GM18502 (cell line): ENCODE data around the gene ETV2.
"Not testable (repeated sequence)": the region's sequence is repeated elsewhere in the genome, so short reads cannot be mapped to it uniquely, and the experiment has no call there.

Source experiments
- ATAC-seq: cut with Tn5 transposase; IDR thresholded peaks from one replicate; pipeline ENCODE4 v1.9.1; 2021; ENCODE audit warnings: mild to moderate bottlenecking; ENCODE audit not compliant: unreplicated experiment, poor library complexity

Gene ETV2

GRCh38 chr19:35654828-35655227 lies 13.3 kb downstream of the ETV2 start:
- not testable (repeated sequence) for ATAC-seq

- ATAC-seq = no peak
These were observed 14.1 kb downstream of the ETV2 start for GRCh38 chr19:35655600-35655999.

- ATAC-seq = no peak
These were observed 15.2 kb downstream of the ETV2 start for GRCh38 chr19:35656700-35657099.

- ATAC-seq = no peak
These were observed 16.6 kb downstream of the ETV2 start for GRCh38 chr19:35657904-35658700.

- no peak for ATAC-seq
These were observed 20.4 kb downstream of the ETV2 start for GRCh38 chr19:35661995-35662340.

- no peak for ATAC-seq
These were observed 22.4 kb downstream of the ETV2 start for GRCh38 chr19:35663981-35664380.

- ATAC-seq = no peak
These were observed 23.6 kb downstream of the ETV2 start for GRCh38 chr19:35665157-35665556.

- ATAC-seq = no peak
These were observed 24.1 kb downstream of the ETV2 start for GRCh38 chr19:35665604-35666003.

- ATAC-seq = no peak
These were observed 24.8 kb downstream of the ETV2 start, which contains the start of gene UPK1A for GRCh38 chr19:35666251-35666913. UPK1A (plus strand) TSS chr19:35666517; CDS start chr19:35666813, 296 bp downstream.

- ATAC-seq = no peak
These were observed 28.0 kb downstream of the ETV2 start for GRCh38 chr19:35669566-35669965.

- ATAC-seq = no peak
These were observed 28.4 kb downstream of the ETV2 start for GRCh38 chr19:35669974-35670373.

GRCh38 chr19:35670686-35671085 lies 29.1 kb downstream of the ETV2 start:
- no peak for ATAC-seq

- ATAC-seq = no peak
These were observed 30.3 kb downstream of the ETV2 start for GRCh38 chr19:35671818-35672217.

- no peak for ATAC-seq
These were observed 31.7 kb downstream of the ETV2 start for GRCh38 chr19:35673121-35673804.

GRCh38 chr19:35675589-35676140 lies 34.1 kb downstream of the ETV2 start:
- no peak for ATAC-seq

- no peak for ATAC-seq
These were observed 48.3 kb downstream of the ETV2 start for GRCh38 chr19:35689836-35690235.

GRCh38 chr19:35691106-35691505 lies 49.6 kb downstream of the ETV2 start:
- not testable (repeated sequence) for ATAC-seq

GRCh38 chr19:35692010-35692409 lies 50.5 kb downstream of the ETV2 start:
- no peak for ATAC-seq

GRCh38 chr19:35693422-35693821 lies 51.9 kb downstream of the ETV2 start:
- no peak for ATAC-seq

GRCh38 chr19:35693835-35694599 lies 52.5 kb downstream of the ETV2 start:
- ATAC-seq = no peak
